Measurements from ENCODE around the gene ROR2.

The ROR2 gene

DNA sequence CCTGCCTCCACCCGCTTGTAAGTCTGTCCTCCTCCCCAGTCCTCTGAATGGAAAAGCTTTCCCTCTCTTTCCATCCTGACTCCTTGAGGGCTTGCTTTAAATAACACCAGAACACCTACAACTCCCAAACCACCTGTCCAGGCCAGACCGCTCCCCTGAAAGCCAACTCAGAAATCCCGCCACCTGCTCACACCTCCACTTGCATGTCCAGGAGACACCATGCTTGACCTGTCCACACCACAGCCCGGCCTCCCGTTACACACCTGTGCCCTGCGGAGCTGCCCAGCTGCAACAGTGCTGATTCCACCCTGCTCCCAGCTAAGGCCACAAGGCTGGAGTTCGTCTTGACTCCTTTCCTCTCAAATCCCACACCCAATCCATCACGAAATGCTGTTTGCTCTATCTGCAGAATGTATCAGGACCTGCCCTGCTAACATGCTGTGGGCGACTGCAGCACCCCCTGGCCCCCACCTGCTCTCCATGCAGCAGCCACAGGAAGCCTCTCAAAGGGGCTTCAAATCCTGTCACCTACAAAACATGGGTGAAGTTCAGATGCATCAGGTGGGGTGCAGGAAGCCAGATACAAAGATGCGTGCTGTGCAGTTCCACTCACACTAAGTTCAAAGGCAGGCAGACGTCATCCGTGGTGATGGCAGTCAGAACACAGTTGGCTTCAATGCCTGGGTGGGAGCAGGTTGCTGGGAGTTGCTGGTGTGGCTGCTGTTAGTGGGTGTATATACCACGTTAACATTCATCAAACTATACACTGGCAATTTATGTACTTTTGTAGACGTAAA lies 166.0 kb downstream of the ROR2 start:
- Histone ChIP-seq H3K9ac (ENCODE audit: insufficient read length) (no peak overlapping the region), H3K4me3 (no peak overlapping the region), H3K36me3 (ENCODE audit: insufficient read depth, low read length) (no peaks in the 10 kb centered on the region), H3K9me3 (ENCODE audit: low read depth, low read length) (0 out of 2 replicates have a peak, but pooled peaks cover 4% of the 10 kb centered on the region), H3K27ac (no peak overlapping the region)
- no peak for TF ChIP-seq POLR2AphosphoS5 (IDR thresholded peaks at IDR 0.05; ENCODE audit: borderline replicate concordance, low read depth, low read length)
- no peak for TF ChIP-seq FOXP2 (optimal IDR thresholded peaks at IDR 0.05; ENCODE audit: control extremely low read depth, extremely low read length, insufficient read depth)
- no peak for TF ChIP-seq EZH2 (IDR thresholded peaks at IDR 0.05)
- no peak for DNase-seq (ENCODE audit: low read depth, low spot score)

DNA sequence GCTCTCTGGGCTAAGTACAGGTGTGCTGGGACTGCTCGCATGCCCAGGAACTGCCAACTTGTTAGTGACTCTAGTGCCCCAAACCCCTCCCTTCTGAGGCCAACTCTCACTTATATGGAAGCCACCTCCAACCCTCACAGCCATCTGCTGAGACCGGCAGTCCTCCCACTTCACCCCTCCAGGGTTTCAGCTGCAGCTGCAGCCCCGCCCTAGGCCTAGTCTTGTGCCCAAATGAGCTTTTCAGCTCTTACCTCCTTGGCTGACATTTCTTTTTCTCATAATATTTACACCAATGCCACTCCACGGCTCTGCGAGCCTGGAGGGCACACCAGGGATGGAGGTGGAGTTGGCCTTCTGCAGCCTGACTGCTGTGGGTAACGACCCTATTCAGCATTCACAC lies 166.6 kb downstream of the ROR2 start:
- DNase-seq (ENCODE audit: low read depth, low spot score) = no peak
- no peak overlapping the region for H3K9ac ChIP-seq (ENCODE audit: insufficient read length)
- H3K4me3 ChIP-seq = no peak overlapping the region
- H3K27ac ChIP-seq = no peak overlapping the region
- 0 out of 2 replicates have a peak, but pooled peaks cover 4% of the 10 kb centered on the region for H3K9me3 ChIP-seq (ENCODE audit: low read depth, low read length)
- TF ChIP-seq FOXP2 (optimal IDR thresholded peaks at IDR 0.05; ENCODE audit: control extremely low read depth, extremely low read length, insufficient read depth) (no peak), POLR2AphosphoS5 (IDR thresholded peaks at IDR 0.05; ENCODE audit: borderline replicate concordance, low read depth, low read length) (no peak), EZH2 (IDR thresholded peaks at IDR 0.05) (no peak)
- no peaks in the 10 kb centered on the region for H3K36me3 ChIP-seq (ENCODE audit: insufficient read depth, low read length)

DNA sequence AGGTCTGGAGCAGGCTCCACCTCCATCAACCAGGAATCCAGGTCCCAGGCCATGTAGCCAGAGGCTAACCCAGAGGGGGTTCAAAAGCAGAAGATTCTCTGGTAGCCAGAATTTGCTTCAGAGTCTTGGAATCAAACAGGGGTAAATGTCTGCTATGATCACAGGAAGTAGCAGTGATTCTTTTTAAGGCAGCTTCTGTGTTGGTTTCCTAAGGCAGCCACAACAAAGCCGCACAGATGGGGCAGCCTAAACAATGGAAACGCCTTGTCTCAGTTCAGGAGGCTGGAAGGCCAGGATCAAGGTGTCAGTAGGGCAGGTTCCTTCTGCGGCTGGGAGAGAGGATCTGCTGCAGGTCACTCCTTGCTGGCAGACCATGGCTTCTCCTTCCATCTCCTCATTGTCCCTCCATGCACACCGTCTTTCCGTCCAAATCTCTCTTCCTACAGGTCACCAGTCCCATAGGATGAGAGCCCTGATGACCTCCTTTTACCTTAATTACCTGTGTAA lies 167.3 kb downstream of the ROR2 start:
- no peak overlapping the region for H3K27ac ChIP-seq
- DNase-seq (ENCODE audit: low read depth, low spot score) = no peak
- no peak for TF ChIP-seq EZH2 (IDR thresholded peaks at IDR 0.05)
- TF ChIP-seq FOXP2 (optimal IDR thresholded peaks at IDR 0.05; ENCODE audit: control extremely low read depth, extremely low read length, insufficient read depth) = no peak
- no peaks in the 10 kb centered on the region for H3K36me3 ChIP-seq (ENCODE audit: insufficient read depth, low read length)
- no peak overlapping the region for H3K9ac ChIP-seq (ENCODE audit: insufficient read length)
- H3K4me3 ChIP-seq = no peak overlapping the region
- no peaks in the 10 kb centered on the region for H3K9me3 ChIP-seq (ENCODE audit: low read depth, low read length)

DNA sequence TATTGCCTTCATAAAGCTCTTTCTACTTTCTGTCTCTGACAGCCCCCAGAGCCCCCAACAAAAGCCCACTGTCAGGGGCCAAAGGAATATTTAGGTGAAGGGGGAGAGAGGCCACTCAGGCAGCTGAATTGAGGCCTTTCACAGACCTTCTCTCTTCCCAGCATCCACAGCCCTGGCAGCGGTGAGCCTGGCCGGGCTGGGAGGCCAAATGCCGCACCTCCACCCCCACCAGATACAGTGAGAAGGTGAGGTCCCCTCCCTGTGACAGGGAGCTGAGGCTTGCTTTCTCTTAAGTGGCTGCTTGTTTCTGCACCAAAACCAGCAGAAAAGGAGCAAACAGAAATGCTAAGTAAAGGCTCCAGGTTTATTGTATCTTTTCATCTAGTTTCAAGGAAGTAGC lies 168.1 kb downstream of the ROR2 start:
- Histone ChIP-seq H3K9me3 (ENCODE audit: low read depth, low read length) (no peaks in the 10 kb centered on the region), H3K36me3 (ENCODE audit: insufficient read depth, low read length) (no peaks in the 10 kb centered on the region), H3K4me3 (no peak overlapping the region), H3K27ac (no peak overlapping the region), H3K9ac (ENCODE audit: insufficient read length) (no peak overlapping the region)
- DNase-seq (ENCODE audit: low read depth, low spot score) = no peak
- TF ChIP-seq EZH2 (IDR thresholded peaks at IDR 0.05) (no peak), POLR2AphosphoS5 (IDR thresholded peaks at IDR 0.05; ENCODE audit: borderline replicate concordance, low read depth, low read length) (no peak), FOXP2 (optimal IDR thresholded peaks at IDR 0.05; ENCODE audit: control extremely low read depth, extremely low read length, insufficient read depth) (no peak)

DNA sequence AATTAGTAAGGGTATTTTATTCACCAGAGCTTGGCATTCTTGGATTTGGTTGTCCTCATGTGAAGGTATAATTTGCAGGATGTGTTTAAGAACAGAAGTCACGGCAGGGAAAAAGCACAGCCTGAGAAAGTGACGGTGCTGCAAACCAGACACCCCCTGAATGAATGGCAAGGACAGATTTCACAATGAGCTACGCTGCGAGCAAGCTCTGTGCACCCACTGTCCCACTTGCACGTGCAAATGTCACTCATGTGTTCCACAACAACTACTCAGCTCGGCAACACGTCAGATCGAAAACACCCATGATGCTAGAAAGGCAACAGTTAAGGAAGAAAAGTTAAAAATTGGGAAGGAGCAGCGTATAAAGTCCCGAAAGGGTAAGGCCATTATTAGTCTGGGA lies 168.9 kb downstream of the ROR2 start:
- no peaks in the 10 kb centered on the region for H3K9me3 ChIP-seq (ENCODE audit: low read depth, low read length)
- DNase-seq (ENCODE audit: low read depth, low spot score) = no peak
- TF ChIP-seq POLR2AphosphoS5 (IDR thresholded peaks at IDR 0.05; ENCODE audit: borderline replicate concordance, low read depth, low read length) = no peak
- no peak for TF ChIP-seq EZH2 (IDR thresholded peaks at IDR 0.05)
- no peak for TF ChIP-seq FOXP2 (optimal IDR thresholded peaks at IDR 0.05; ENCODE audit: control extremely low read depth, extremely low read length, insufficient read depth)

GRCh38 chr9:91778031-91778430 lies 172.0 kb downstream of the ROR2 start:
- TF ChIP-seq POLR2AphosphoS5 (IDR thresholded peaks at IDR 0.05; ENCODE audit: borderline replicate concordance, low read depth, low read length) (no peak), EZH2 (IDR thresholded peaks at IDR 0.05) (no peak), FOXP2 (optimal IDR thresholded peaks at IDR 0.05; ENCODE audit: control extremely low read depth, extremely low read length, insufficient read depth) (no peak)
- Histone ChIP-seq H3K4me3 (no peak overlapping the region), H3K36me3 (ENCODE audit: insufficient read depth, low read length) (no peaks in the 10 kb centered on the region), H3K9ac (ENCODE audit: insufficient read length) (no peak overlapping the region), H3K9me3 (ENCODE audit: low read depth, low read length) (no peaks in the 10 kb centered on the region), H3K27ac (no peak overlapping the region)
- no peak for DNase-seq (ENCODE audit: low read depth, low spot score)

More for the DNA sequence above, 168.9 kb downstream of the ROR2 start:
- H3K27ac ChIP-seq = no peak overlapping the region
- no peak overlapping the region for H3K4me3 ChIP-seq
- H3K36me3 ChIP-seq (ENCODE audit: insufficient read depth, low read length) = no peaks in the 10 kb centered on the region
- H3K9ac ChIP-seq (ENCODE audit: insufficient read length) = no peak overlapping the region

DNA sequence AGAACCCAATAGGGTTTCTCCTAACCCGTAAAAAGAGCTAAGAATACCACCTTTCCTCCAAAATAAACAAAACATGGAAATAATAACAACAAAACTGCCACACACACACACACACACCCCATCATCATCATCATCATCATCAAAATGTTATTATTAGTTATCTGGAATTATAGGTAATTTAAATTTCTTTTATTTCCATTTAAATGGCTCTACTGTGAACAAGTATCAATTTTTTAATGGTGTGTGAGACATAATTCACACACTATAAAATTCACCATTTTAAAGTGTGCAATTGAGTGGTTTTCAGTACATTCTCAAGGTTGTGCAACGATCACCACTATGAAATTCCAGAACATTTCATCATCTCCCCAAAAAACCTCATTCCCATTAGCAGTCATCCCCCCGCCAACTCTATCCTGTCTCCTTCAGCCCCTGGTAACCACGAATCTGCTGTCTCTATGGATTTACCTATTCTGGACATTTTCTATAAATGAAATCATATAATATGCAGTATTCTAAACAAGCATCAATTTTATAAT lies 172.7 kb downstream of the ROR2 start:
- H3K9ac ChIP-seq (ENCODE audit: insufficient read length) = no peak overlapping the region
- H3K36me3 ChIP-seq (ENCODE audit: insufficient read depth, low read length) = no peaks in the 10 kb centered on the region
- no peaks in the 10 kb centered on the region for H3K9me3 ChIP-seq (ENCODE audit: low read depth, low read length)
- H3K4me3 ChIP-seq = no peak overlapping the region
- TF ChIP-seq POLR2AphosphoS5 (IDR thresholded peaks at IDR 0.05; ENCODE audit: borderline replicate concordance, low read depth, low read length) (no peak), FOXP2 (optimal IDR thresholded peaks at IDR 0.05; ENCODE audit: control extremely low read depth, extremely low read length, insufficient read depth) (no peak), EZH2 (IDR thresholded peaks at IDR 0.05) (no peak)
- DNase-seq (ENCODE audit: low read depth, low spot score) = no peak
- no peak overlapping the region for H3K27ac ChIP-seq

- no peak overlapping the region for H3K9ac ChIP-seq (ENCODE audit: insufficient read length)
- DNase-seq (ENCODE audit: low read depth, low spot score) = no peak
- no peak overlapping the region for H3K4me3 ChIP-seq
- no peaks in the 10 kb centered on the region for H3K36me3 ChIP-seq (ENCODE audit: insufficient read depth, low read length)
- TF ChIP-seq EZH2 (IDR thresholded peaks at IDR 0.05) = no peak
- TF ChIP-seq FOXP2 (optimal IDR thresholded peaks at IDR 0.05; ENCODE audit: control extremely low read depth, extremely low read length, insufficient read depth) = no peak
- no peak for TF ChIP-seq POLR2AphosphoS5 (IDR thresholded peaks at IDR 0.05; ENCODE audit: borderline replicate concordance, low read depth, low read length)
- no peak overlapping the region for H3K27ac ChIP-seq
- H3K9me3 ChIP-seq (ENCODE audit: low read depth, low read length) = no peaks in the 10 kb centered on the region
Measured at GRCh38 chr9:91776409-91777291, 173.4 kb downstream of the ROR2 start.

Data from SK-N-MC (cell line).